Measurements from ENCODE around the gene EML4.

GRCh38 chr2:42249284-42249683 is 80.1 kb downstream of the EML4 start:
- no peak for TF ChIP-seq CTCF (IDR thresholded peaks at IDR 0.05; ENCODE audit: borderline replicate concordance, extremely low read depth, low read length, poor library complexity, severe bottlenecking)
- TF ChIP-seq EZH2 (IDR thresholded peaks at IDR 0.05; ENCODE audit: borderline replicate concordance, low read depth, low read length, severe bottlenecking) = no peak
